H1 (cell line): ENCODE measurements around the gene SRR. TPM values are rescaled to one million over a fixed set of nuclear protein-coding genes. Genes with fewer than 3 reads are reported as not detected.

Experiments used
- CTCF ChIA-PET: fragments of 300-600 bp; sonication (Branson Sonifier 250); formaldehyde crosslinking; loops from one replicate; lab custom pipeline; 2021; ENCODE audit not compliant: partially characterized antibody; lab: Charles Lee
- POLR2A ChIA-PET: fragments of 300-600 bp; sonication (Branson Sonifier 250); formaldehyde crosslinking; loops from one replicate; lab custom pipeline; 2021; ENCODE audit warnings: inconsistent platforms; ENCODE audit not compliant: partially characterized antibody; lab: Charles Lee
- DNase-seq, 2 experiments: peaks; one replicate each; pipeline versions ENCODE4 v3.0.0 to v3.0.0-alpha.2; 2010 to 2022; ENCODE audit warnings: low spot score in 2 of 2, low read depth in 1 of 2, mixed read lengths in 1 of 2
- FAIRE-seq: peaks from 2 replicates; lab custom pipeline; 2011; peaks lifted over from hg19 to GRCh38; lab: Jason Lieb, UNC
- H2AFZ ChIP-seq: 2 replicates; pipeline ENCODE4 v1.8.1; 2012; ENCODE audit warnings: low read length, inconsistent platforms
- H2AK5ac ChIP-seq: 2 replicates; pipeline ENCODE4 v1.6.1; 2013; ENCODE audit warnings: low read depth, low read length
- H2BK120ac ChIP-seq: replicated peaks from 2 replicates; pipeline ENCODE3; 2013; ENCODE audit warnings: low read depth, low read length, inconsistent platforms
- H2BK12ac ChIP-seq: 2 replicates; pipeline ENCODE4 v1.6.1; 2013; ENCODE audit warnings: low read depth, low read length
- H2BK15ac ChIP-seq: 2 replicates; pipeline ENCODE4 v1.6.1; 2013; ENCODE audit warnings: low read length
- H2BK20ac ChIP-seq: 2 replicates; pipeline ENCODE4 v1.6.1; 2013; ENCODE audit warnings: low read length
- H2BK5ac ChIP-seq: 2 replicates; pipeline ENCODE4 v1.6.1; 2013; ENCODE audit warnings: low read depth, low read length
- H3K14ac ChIP-seq: 2 replicates; pipeline ENCODE4 v1.6.1; 2013; ENCODE audit warnings: inconsistent platforms; ENCODE audit not compliant: insufficient read length
- H3K18ac ChIP-seq: 2 replicates; pipeline ENCODE4 v1.6.1; 2013; ENCODE audit warnings: low read length; ENCODE audit errors: extremely low read depth
- H3K23ac ChIP-seq: 2 replicates; pipeline ENCODE4 v1.6.1; 2013; ENCODE audit warnings: inconsistent platforms; ENCODE audit not compliant: insufficient read length
- H3K23me2 ChIP-seq: 2 replicates; pipeline ENCODE4 v1.6.1; 2013; ENCODE audit warnings: low read depth, low read length
- H3K27ac ChIP-seq: 2 replicates; pipeline ENCODE4 v1.6.1; 2011; ENCODE audit warnings: low read depth, low read length, inconsistent platforms
- H3K27me3 ChIP-seq, 4 experiments: replicated peaks in 1 of 4; 1 replicate in 1 of 4; 2 replicates in 3 of 4; pipeline versions ENCODE4 v1.6.1 to v1.8.1; 2011 to 2013; ENCODE audit warnings: low read length in 3 of 4, mild to moderate bottlenecking in 3 of 4, inconsistent platforms in 2 of 4, mixed read lengths in 2 of 4, moderate library complexity in 1 of 4; ENCODE audit not compliant: control insufficient read depth in 3 of 4, insufficient read depth in 3 of 4; ENCODE audit errors: extremely low read depth in 1 of 4
- H3K36me3 ChIP-seq, 4 experiments: 2 replicates each; pipeline versions ENCODE4 v1.6.1 to v1.8.1; 2011 to 2013; ENCODE audit warnings: mild to moderate bottlenecking in 4 of 4, low read length in 3 of 4, moderate library complexity in 2 of 4, control low read depth in 1 of 4, inconsistent platforms in 1 of 4; ENCODE audit not compliant: insufficient read depth in 4 of 4, control insufficient read depth in 2 of 4
- H3K4ac ChIP-seq: replicated peaks from 2 replicates; pipeline ENCODE3; 2013; ENCODE audit warnings: low read length, low read depth, mixed read lengths, inconsistent platforms; ENCODE audit not compliant: insufficient read length
- H3K4me1 ChIP-seq, 4 experiments: replicated peaks in 1 of 4; 1 replicate in 1 of 4; 2 replicates in 3 of 4; pipeline versions ENCODE4 v1.6.1 to v1.8.1; 2011 to 2013; ENCODE audit warnings: low read length in 3 of 4, inconsistent platforms in 2 of 4, mixed read lengths in 1 of 4; ENCODE audit not compliant: insufficient read depth in 4 of 4, control insufficient read depth in 3 of 4
- H3K4me2 ChIP-seq, 2 experiments: 2 replicates each; pipeline versions ENCODE4 v1.6.1 to v1.8.1; 2011 to 2013; ENCODE audit warnings: low read depth in 2 of 2, low read length in 2 of 2, control low read depth in 1 of 2, inconsistent platforms in 1 of 2, mild to moderate bottlenecking in 1 of 2; ENCODE audit not compliant: insufficient read depth in 1 of 2
- H3K4me3 ChIP-seq, 4 experiments: fragments of 200-600, 300-600 bp in 1 of 4; sonication (generic), shearing (Covaris generic), sonication (Bioruptor Twin) in 1 of 4; 2 replicates each; pipeline versions ENCODE4 v1.5.1 to v1.8.1; 2011 to 2016; ENCODE audit warnings: low read length in 4 of 4, low read depth in 3 of 4, control low read depth in 2 of 4, inconsistent platforms in 2 of 4, mild to moderate bottlenecking in 2 of 4, mixed read lengths in 1 of 4, moderate library complexity in 1 of 4; ENCODE audit not compliant: insufficient read depth in 2 of 4; ENCODE audit errors: extremely low read depth in 1 of 4
- H3K56ac ChIP-seq: replicated peaks from 2 replicates; pipeline ENCODE3; 2013; ENCODE audit warnings: low read depth, mild to moderate bottlenecking, mixed read lengths, low read length, inconsistent platforms; ENCODE audit not compliant: insufficient read length
- H3K79me1 ChIP-seq: 2 replicates; pipeline ENCODE4 v1.6.1; 2013; ENCODE audit warnings: low read depth, low read length, control low read depth
- H3K79me2 ChIP-seq, 2 experiments: 2 replicates each; pipeline versions ENCODE4 v1.6.1 to v1.8.1; 2012 to 2013; ENCODE audit warnings: low read length in 2 of 2, mild to moderate bottlenecking in 2 of 2, inconsistent platforms in 1 of 2; ENCODE audit not compliant: insufficient read depth in 2 of 2, control insufficient read depth in 1 of 2
- H3K9ac ChIP-seq, 4 experiments: replicated peaks in 1 of 4; 1 replicate in 1 of 4; 2 replicates in 3 of 4; pipeline versions ENCODE4 v1.6.1 to v1.8.1; 2011 to 2013; ENCODE audit warnings: low read depth in 3 of 4, low read length in 3 of 4, control low read depth in 2 of 4, mild to moderate bottlenecking in 2 of 4, moderate library complexity in 2 of 4, inconsistent platforms in 1 of 4; ENCODE audit errors: extremely low read depth in 1 of 4
- H3K9me3 ChIP-seq, 2 experiments: 2 replicates each; pipeline versions ENCODE4 v1.6.1 to v1.8.1; 2012 to 2013; ENCODE audit warnings: mild to moderate bottlenecking in 2 of 2, moderate library complexity in 2 of 2, control low read depth in 1 of 2, inconsistent platforms in 1 of 2, low read depth in 1 of 2, low read length in 1 of 2, mixed read lengths in 1 of 2; ENCODE audit not compliant: insufficient read depth in 2 of 2
- H4K20me1 ChIP-seq, 2 experiments: replicated peaks in 1 of 2; 2 replicates each; pipeline versions ENCODE3 to v1.8.1; 2011 to 2013; ENCODE audit warnings: inconsistent platforms in 2 of 2, low read length in 2 of 2, mild to moderate bottlenecking in 1 of 2; ENCODE audit not compliant: insufficient read depth in 2 of 2, control insufficient read depth in 1 of 2
- H4K5ac ChIP-seq: 2 replicates; pipeline ENCODE4 v1.6.1; 2013; ENCODE audit warnings: low read length, low read depth, mixed read lengths, inconsistent platforms; ENCODE audit not compliant: insufficient read length
- H4K8ac ChIP-seq: 2 replicates; pipeline ENCODE4 v1.8.0; 2013; ENCODE audit warnings: mild to moderate bottlenecking, moderate library complexity, low read length, inconsistent platforms; ENCODE audit not compliant: insufficient read depth; ENCODE audit errors: extremely low read depth
- H4K91ac ChIP-seq: replicated peaks from 2 replicates; pipeline ENCODE3; 2013; ENCODE audit warnings: low read length, mixed read lengths, inconsistent platforms; ENCODE audit not compliant: insufficient read length
- BCL11A ChIP-seq, 2 experiments: IDR thresholded peaks; one replicate each; pipeline ENCODE4 v1.6.1; 2011; ENCODE audit warnings: low read depth in 2 of 2, low read length in 2 of 2, mild to moderate bottlenecking in 2 of 2
- CEBPB ChIP-seq: IDR thresholded peaks from 2 replicates; pipeline ENCODE4 v1.6.1; 2012; ENCODE audit warnings: low read depth, low read length
- SIX5 ChIP-seq: IDR thresholded peaks from 2 replicates; pipeline ENCODE4 v1.6.1; 2011; ENCODE audit warnings: mild to moderate bottlenecking, low read depth, low read length
- SP1 ChIP-seq: IDR thresholded peaks from 2 replicates; pipeline ENCODE4 v1.6.1; 2011; ENCODE audit warnings: low read depth, low read length
- TCF12 ChIP-seq: IDR thresholded peaks from 2 replicates; pipeline ENCODE4 v1.6.1; 2011; ENCODE audit warnings: low read depth, mild to moderate bottlenecking, low read length
- WGBS, 2 experiments: shearing (Covaris generic) in 1 of 2; methylation state at CpG; one replicate each; pipeline versions ENCODE4 v1.1.6 to v1.1.7; 2013 to 2015; ENCODE audit warnings: low lambda C conversion rate in 2 of 2, mixed read lengths in 2 of 2, inconsistent platforms in 1 of 2, low coverage in 1 of 2, missing lambda C conversion rate in 1 of 2; ENCODE audit not compliant: insufficient replicate concordance in 2 of 2, insufficient coverage in 1 of 2, insufficient read length in 1 of 2; ENCODE audit errors: extremely low coverage in 1 of 2, missing lambda C conversion rate in 1 of 2; 5-methylcytosine and 5-hydroxymethylcytosine counted together
- polyA plus RNA-seq, 7 experiments: library from polyadenylated mRNA; depleted of rRNA in 3 of 7; stranded (reverse) in 5 of 7; unstranded in 2 of 7; fragments of >200 nt in 5 of 7; fragments of 200-250 nt in 2 of 7; gene quantifications; 1 replicate in 5 of 7; 2 replicates in 1 of 7; 4 replicates in 1 of 7; pipeline versions ENCODE4 v1.2.1 to v1.2.3, GENCODE V29; 2011 to 2013; ENCODE audit warnings: missing spikeins in 2 of 7, mixed read lengths in 2 of 7
- total RNA-seq: library from RNA; stranded (reverse); fragmentation: NEBNext Ultra II Directional; extraction: Animal tissue kit (Norgen Biotek cat#: 25700); gene quantifications from 2 replicates; pipeline ENCODE4 v1.2.1, GENCODE V29; 2021
- TF ChIP-seq, protein P1 (sequence below): IDR thresholded peaks from 2 replicates; pipeline ENCODE4 v1.6.1; 2012; ENCODE audit warnings: inconsistent platforms

SRR gene
- total and polyA plus RNA-seq, 2 of the 8 experiments (the other 6 are each of a cell fraction or from before 2014, with no cell fraction given), result 3.6 to 4.5 TPM

DNA sequence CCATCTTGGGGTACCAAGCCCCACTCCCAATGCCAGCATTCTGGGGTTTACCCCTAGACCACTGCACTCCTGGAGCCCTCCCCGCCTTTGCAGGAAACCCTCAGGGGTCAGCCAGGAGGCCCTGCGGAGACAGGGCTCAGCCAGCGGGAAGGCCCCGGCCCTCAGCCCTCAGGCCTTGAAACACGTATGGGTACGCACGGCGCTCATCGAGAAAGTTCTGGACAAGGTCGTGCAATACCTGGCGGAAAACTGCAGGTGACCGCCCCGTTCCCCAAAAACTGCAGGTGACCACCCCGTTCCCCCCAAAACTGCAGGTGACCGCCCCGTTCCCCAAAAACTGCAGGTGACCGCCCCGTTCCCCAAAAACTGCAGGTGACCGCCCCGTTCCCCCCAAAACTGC lies 58.3 kb downstream of the SRR start:
- Histone ChIP-seq H3K9me3 (no peaks in the 10 kb centered on the region), H3K56ac (no peak overlapping the region), H3K14ac (no peak overlapping the region), H2BK12ac (no peak overlapping the region), H4K91ac (no peak overlapping the region), H2AK5ac (no peak overlapping the region), H4K8ac (no peak overlapping the region; the same call in 1 of the 2 replicates), H3K4me1 (no peaks in the 10 kb centered on the region; a peak in 2 of 7 replicates), H3K27ac (no peak overlapping the region), H3K23me2 (no peaks in the 10 kb centered on the region), H2BK20ac (no peak overlapping the region), H3K27me3 (no peaks in the 10 kb centered on the region), H3K36me3 (peaks cover 0 to 10% (median 6%) of the 10 kb centered on the region in 4 experiments; a peak in 4 of 8 replicates), H3K23ac (no peak overlapping the region), H2AFZ (no peak overlapping the region), H3K4me3 (no peak overlapping the region), H3K4me2 (no peak overlapping the region), H3K79me1 (no peaks in the 10 kb centered on the region), H3K9ac (no peak overlapping the region), H3K4ac (no peak overlapping the region), H2BK120ac (no peak overlapping the region), H4K20me1 (peaks cover 2 to 6% of the 10 kb centered on the region in 2 experiments), H4K5ac (no peak overlapping the region), H2BK15ac (no peak overlapping the region), H2BK5ac (no peak overlapping the region; the same call in 1 of the 2 replicates), H3K18ac (no peak overlapping the region), H3K79me2 (no peaks in the 10 kb centered on the region)
- 90% methylated on average over 16 of the region's 20 CpGs; no CpG with 5 or more reads in 1 of the 2 experiments for WGBS, 2 experiments
- no peak for FAIRE-seq
- ChIA-PET POLR2A (interaction anchor here (1.2 to 2.1 kb wide), 6 partner anchors 8 to 38 kb away, joined by 3 to 13 read pairs (median 4); no protein-coding TSS in a partner anchor), CTCF (interaction anchor here (1.7 to 6.8 kb wide), 4 partner anchors 8 to 23 kb away, joined by 8 to 55 read pairs (median 16); no protein-coding TSS in a partner anchor)
- TF ChIP-seq BCL11A (IDR thresholded peaks at IDR 0.05; ENCODE audit: low read depth in 2 of 2, low read length in 2 of 2) (no peak), CEBPB (no peak), SIX5 (no peak), TCF12 (no peak), SP1 (no peak)
- TF ChIP-seq, protein P1, sequence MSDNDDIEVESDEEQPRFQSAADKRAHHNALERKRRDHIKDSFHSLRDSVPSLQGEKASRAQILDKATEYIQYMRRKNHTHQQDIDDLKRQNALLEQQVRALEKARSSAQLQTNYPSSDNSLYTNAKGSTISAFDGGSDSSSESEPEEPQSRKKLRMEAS, result no peak
- no peak for DNase-seq
